Smooth muscle cell (in vitro differentiated cells): ENCODE data around the gene HOXA13. TPM values are rescaled to one million over a fixed set of nuclear protein-coding genes. Genes with fewer than 3 reads are reported as not detected.
A peak's percentile ranks its signal among the peaks of the same experiment; 100 is the strongest.

ENCODE experiments used
- DNase-seq: peaks from one replicate; lab custom pipeline; 2025; ENCODE audit not compliant: unreplicated experiment; lab: John Stamatoyannopoulos, UW
- H2AFZ ChIP-seq: fragments of 200-600 bp; sonication (generic); 2 replicates; pipeline ENCODE4 v1.6.0; 2016; ENCODE audit warnings: antibody characterized with exemption, low read depth, mild to moderate bottlenecking
- H3F3A ChIP-seq: fragments of 200-600 bp; sonication (generic); 2 replicates; pipeline ENCODE4 v1.6.0; 2017; ENCODE audit warnings: antibody characterized with exemption, low read depth
- H3K27ac ChIP-seq: fragments of 200-600 bp; sonication (generic); 2 replicates; pipeline ENCODE4 v1.5.1; 2016; ENCODE audit warnings: low read depth, mild to moderate bottlenecking
- H3K27me3 ChIP-seq: fragments of 200-600 bp; sonication (generic); 2 replicates; pipeline ENCODE4 v1.6.1; 2016; ENCODE audit warnings: low read depth, mild to moderate bottlenecking
- H3K36me3 ChIP-seq: fragments of 200-600 bp; sonication (generic); 2 replicates; pipeline ENCODE4 v1.5.1; 2016; ENCODE audit warnings: low read depth
- H3K4me1 ChIP-seq: fragments of 200-600 bp; sonication (generic); 2 replicates; pipeline ENCODE4 v1.5.1; 2016; ENCODE audit warnings: low read depth
- H3K4me2 ChIP-seq: fragments of 200-600 bp; sonication (generic); 2 replicates; pipeline ENCODE4 v1.6.0; 2016; ENCODE audit warnings: mild to moderate bottlenecking
- H3K4me3 ChIP-seq: fragments of 200-600 bp; sonication (generic); 2 replicates; pipeline ENCODE4 v1.5.1; 2016; ENCODE audit warnings: mild to moderate bottlenecking
- H3K79me2 ChIP-seq: fragments of 200-600 bp; sonication (generic); 2 replicates; pipeline ENCODE4 v1.6.0; 2016; ENCODE audit warnings: low read depth, mild to moderate bottlenecking
- H3K9ac ChIP-seq: fragments of 200-600 bp; sonication (generic); 2 replicates; pipeline ENCODE4 v1.6.0; 2016; ENCODE audit warnings: low read depth
- H3K9me3 ChIP-seq: fragments of 200-600 bp; sonication (generic); replicated peaks from 2 replicates; pipeline ENCODE4 v1.5.1; 2016; ENCODE audit warnings: low read depth
- H4K20me1 ChIP-seq: fragments of 200-600 bp; sonication (generic); 2 replicates; pipeline ENCODE4 v1.6.0; 2016; ENCODE audit warnings: low read depth
- CTCF ChIP-seq: fragments of 200-600 bp; sonication (generic); IDR thresholded peaks from 2 replicates; pipeline ENCODE4 v1.5.1; 2017; ENCODE audit warnings: borderline replicate concordance, mild to moderate bottlenecking, antibody characterized with exemption; ENCODE audit not compliant: insufficient read depth, poor library complexity, severe bottlenecking
- WGBS: methylation state at CpG from one replicate; pipeline ENCODE4 v1.1.7; 2016; ENCODE audit warnings: low lambda C conversion rate; 5-methylcytosine and 5-hydroxymethylcytosine counted together
- polyA plus RNA-seq: library from polyadenylated mRNA; unstranded; fragments of >200 nt; fragmentation: Nextera tagmentation; extraction: Ambion mirVana; gene quantifications from 2 replicates; pipeline ENCODE4 v1.2.1, GENCODE V29; 2016
- total RNA-seq: library from RNA; depleted of rRNA; stranded (reverse); fragments of >200 nt; gene quantifications from 2 replicates; pipeline ENCODE4 v1.2.3, GENCODE V29; 2014

Gene HOXA13
- total and polyA plus RNA-seq, 2 experiments from 2014 or later: 10.0 to 14.2 TPM

- peaks cover 74% of the 10 kb centered on the region for H3K27me3 ChIP-seq
- peaks cover 36% of the 10 kb centered on the region for H3K79me2 ChIP-seq
- H3K36me3 ChIP-seq: no peaks in the 10 kb centered on the region
- H4K20me1 ChIP-seq: no peaks in the 10 kb centered on the region
- peak overlapping the region; percentile 13 for H2AFZ ChIP-seq
- peak overlapping the region; percentile 71 for H3K4me2 ChIP-seq
- H3K9me3 ChIP-seq: no peaks in the 10 kb centered on the region
- H3F3A ChIP-seq: no peaks in the 10 kb centered on the region
- no peak overlapping the region for H3K9ac ChIP-seq
- 31% methylated on average over 37 of the region's 37 CpGs for WGBS
- H3K4me1 ChIP-seq: peaks cover 40% of the 10 kb centered on the region
- peak overlapping the region; percentile 9 for H3K4me3 ChIP-seq
- no peak overlapping the region for H3K27ac ChIP-seq
- no peak for DNase-seq
- TF ChIP-seq CTCF: no peak
Measured at GRCh38 chr7:27245124-27245797, 45.4 kb upstream of the HOXA13 start.

DNA sequence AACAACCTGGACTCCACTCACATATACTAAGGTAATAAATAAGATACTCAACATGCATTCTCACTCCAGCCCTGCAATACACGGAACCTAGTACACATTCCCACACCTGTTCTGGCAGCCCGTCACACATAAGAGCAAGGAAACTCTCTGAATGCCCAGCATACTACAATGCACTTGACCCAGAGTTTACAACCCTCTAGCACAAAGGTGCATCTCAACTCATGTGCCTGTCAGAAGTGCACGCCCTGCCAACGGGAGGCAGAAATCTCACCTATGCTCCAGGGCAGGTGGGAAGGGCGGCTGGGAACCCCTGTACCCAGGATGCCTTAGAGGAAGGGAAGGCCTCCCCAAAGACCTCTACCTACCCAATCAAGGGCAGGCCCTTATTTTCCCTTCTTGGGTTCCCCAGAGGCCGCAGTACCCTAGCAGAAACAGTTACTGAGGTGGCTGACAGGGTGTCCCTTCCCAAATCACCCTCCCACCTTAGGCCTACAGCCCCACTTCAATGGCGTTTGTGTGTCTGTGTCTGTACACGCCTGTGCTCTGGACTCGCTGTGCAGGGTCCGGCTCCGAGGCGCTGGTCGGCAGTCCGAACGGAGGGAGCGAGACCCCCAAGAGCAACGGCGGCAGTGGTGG, 44.7 kb upstream of the HOXA13 start:
- H4K20me1 ChIP-seq: no peaks in the 10 kb centered on the region
- peaks cover 67% of the 10 kb centered on the region for H3K27me3 ChIP-seq
- WGBS: 36% methylated on average over 18 of the region's 18 CpGs
- H3F3A ChIP-seq: no peaks in the 10 kb centered on the region
- no peak overlapping the region for H3K9ac ChIP-seq
- no peaks in the 10 kb centered on the region for H3K36me3 ChIP-seq
- H3K4me1 ChIP-seq: peaks cover 41% of the 10 kb centered on the region
- TF ChIP-seq CTCF: no peak
- peak overlapping the region; percentile 13 for H2AFZ ChIP-seq
- H3K4me2 ChIP-seq: peak overlapping the region; percentile 71
- DNase-seq: no peak
- no peaks in the 10 kb centered on the region for H3K9me3 ChIP-seq
- H3K79me2 ChIP-seq: peaks cover 37% of the 10 kb centered on the region
- no peak overlapping the region for H3K27ac ChIP-seq
- peak overlapping the region; percentile 9 for H3K4me3 ChIP-seq

GRCh38 chr7:27243340-27244163, 43.7 kb upstream of the HOXA13 start:
- Histone ChIP-seq H3K79me2 (peaks cover 37% of the 10 kb centered on the region), H3K9ac (peak overlapping the region; percentile 44), H3K4me1 (peaks cover 44% of the 10 kb centered on the region), H3K4me2 (peak overlapping the region; percentile 97), H3K9me3 (no peaks in the 10 kb centered on the region), H3F3A (peaks cover 7% of the 10 kb centered on the region), H3K27ac (no peak overlapping the region), H3K4me3 (peak overlapping the region; percentile 72), H3K27me3 (peaks cover 59% of the 10 kb centered on the region), H3K36me3 (no peaks in the 10 kb centered on the region), H2AFZ (peak overlapping the region; percentile 94), H4K20me1 (no peaks in the 10 kb centered on the region)
- WGBS: 3% methylated on average over 43 of the region's 43 CpGs
- TF ChIP-seq CTCF: no peak
- no peak for DNase-seq
